ENCODE data around the gene KDM2A. TPM values are rescaled to one million over a fixed set of nuclear protein-coding genes. Genes with fewer than 3 reads are reported as not detected.
A peak's percentile ranks its signal among the peaks of the same experiment; 100 is the strongest.

The KDM2A gene
- total and polyA plus RNA-seq, 2 experiments from 2014 or later, result 25.0 to 54.1 TPM

DNA sequence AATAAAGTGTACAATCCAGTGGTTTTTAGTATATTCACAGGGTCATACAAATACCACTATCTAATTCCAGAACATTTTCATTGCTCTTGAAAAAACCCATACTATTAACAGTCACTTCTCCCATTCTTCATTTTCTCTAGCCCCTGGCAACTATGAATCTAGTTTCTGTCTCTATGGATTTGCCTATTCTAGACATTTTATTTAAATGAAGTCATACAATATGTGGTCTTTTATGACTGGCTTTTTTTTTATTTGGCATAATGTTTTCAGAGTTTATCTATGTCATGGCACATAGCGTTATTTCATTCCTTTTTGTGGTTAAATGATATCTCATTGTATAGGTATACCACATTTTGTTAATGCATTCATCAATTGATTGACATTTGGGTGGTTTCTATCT is 59.4 kb downstream of the KDM2A start (continued):
- TF ChIP-seq, protein P1, sequence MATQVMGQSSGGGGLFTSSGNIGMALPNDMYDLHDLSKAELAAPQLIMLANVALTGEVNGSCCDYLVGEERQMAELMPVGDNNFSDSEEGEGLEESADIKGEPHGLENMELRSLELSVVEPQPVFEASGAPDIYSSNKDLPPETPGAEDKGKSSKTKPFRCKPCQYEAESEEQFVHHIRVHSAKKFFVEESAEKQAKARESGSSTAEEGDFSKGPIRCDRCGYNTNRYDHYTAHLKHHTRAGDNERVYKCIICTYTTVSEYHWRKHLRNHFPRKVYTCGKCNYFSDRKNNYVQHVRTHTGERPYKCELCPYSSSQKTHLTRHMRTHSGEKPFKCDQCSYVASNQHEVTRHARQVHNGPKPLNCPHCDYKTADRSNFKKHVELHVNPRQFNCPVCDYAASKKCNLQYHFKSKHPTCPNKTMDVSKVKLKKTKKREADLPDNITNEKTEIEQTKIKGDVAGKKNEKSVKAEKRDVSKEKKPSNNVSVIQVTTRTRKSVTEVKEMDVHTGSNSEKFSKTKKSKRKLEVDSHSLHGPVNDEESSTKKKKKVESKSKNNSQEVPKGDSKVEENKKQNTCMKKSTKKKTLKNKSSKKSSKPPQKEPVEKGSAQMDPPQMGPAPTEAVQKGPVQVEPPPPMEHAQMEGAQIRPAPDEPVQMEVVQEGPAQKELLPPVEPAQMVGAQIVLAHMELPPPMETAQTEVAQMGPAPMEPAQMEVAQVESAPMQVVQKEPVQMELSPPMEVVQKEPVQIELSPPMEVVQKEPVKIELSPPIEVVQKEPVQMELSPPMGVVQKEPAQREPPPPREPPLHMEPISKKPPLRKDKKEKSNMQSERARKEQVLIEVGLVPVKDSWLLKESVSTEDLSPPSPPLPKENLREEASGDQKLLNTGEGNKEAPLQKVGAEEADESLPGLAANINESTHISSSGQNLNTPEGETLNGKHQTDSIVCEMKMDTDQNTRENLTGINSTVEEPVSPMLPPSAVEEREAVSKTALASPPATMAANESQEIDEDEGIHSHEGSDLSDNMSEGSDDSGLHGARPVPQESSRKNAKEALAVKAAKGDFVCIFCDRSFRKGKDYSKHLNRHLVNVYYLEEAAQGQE (IDR thresholded peaks at IDR 0.05; ENCODE audit: unreplicated experiment), result no peak
- no peak for TF ChIP-seq CREB1 (CRISPR knock-in tag; IDR thresholded peaks at IDR 0.05; ENCODE audit: low read depth)
- TF ChIP-seq STAT1 (IDR thresholded peaks at IDR 0.05; ENCODE audit: unreplicated experiment), result no peak

DNA sequence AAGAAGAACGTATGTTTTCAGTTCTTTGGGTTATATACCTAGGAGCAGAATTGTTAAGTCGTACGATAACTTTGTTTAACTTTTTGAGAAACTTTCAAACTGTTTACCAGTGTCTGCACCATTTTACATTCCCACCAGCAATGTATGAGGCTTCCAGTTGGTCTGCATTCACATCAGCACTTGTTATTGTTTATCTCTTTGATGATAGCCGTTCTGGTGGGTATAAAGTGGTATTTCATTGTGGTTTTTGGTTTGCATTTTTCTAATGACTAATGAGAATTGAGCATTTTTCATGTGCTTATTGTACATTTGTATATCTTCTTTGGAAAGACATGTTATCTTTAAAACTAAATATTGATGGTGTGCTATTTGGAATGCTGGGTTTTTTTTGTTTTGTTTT is 59.8 kb downstream of the KDM2A start:
- peak overlapping the region; percentile 48 for H3K27ac Mint-ChIP-seq
- Histone ChIP-seq H3K27ac (ENCODE audit: low read depth) (no peak overlapping the region), H3K79me2 (replicated peaks; ENCODE audit: insufficient read depth) (peaks cover 56% of the 10 kb centered on the region), H3K36me3 (ENCODE audit: insufficient read depth) (peaks cover 16% of the 10 kb centered on the region), H4K20me1 (replicated peaks; ENCODE audit: insufficient read depth) (peaks cover 22% of the 10 kb centered on the region; the same call in 1 of the 2 replicates), H3K4me3 (no peak overlapping the region), H3F3A (replicated peaks; ENCODE audit: low read depth) (no peaks in the 10 kb centered on the region), H3K27me3 (ENCODE audit: insufficient read depth) (no peaks in the 10 kb centered on the region), H3K4me2 (no peak overlapping the region), H2AFZ (no peak overlapping the region), H3K4me1 (ENCODE audit: insufficient read depth) (no peaks in the 10 kb centered on the region), H3K9me2 (ENCODE audit: insufficient read depth) (no peaks in the 10 kb centered on the region)
- no peaks in the 10 kb centered on the region for H3K27me3 Mint-ChIP-seq (ENCODE audit: insufficient read depth, low read depth, poor library complexity)
- no peaks in the 10 kb centered on the region for H3K4me1 Mint-ChIP-seq
- no peak overlapping the region for H3K4me3 Mint-ChIP-seq
- H3K9me3 Mint-ChIP-seq, result no peaks in the 10 kb centered on the region
- H3K36me3 Mint-ChIP-seq (ENCODE audit: low read depth), result peaks cover 26% of the 10 kb centered on the region
- TF ChIP-seq EZH2phosphoT487 (IDR thresholded peaks at IDR 0.05; ENCODE audit: unreplicated experiment) (no peak), ZNF114 (CRISPR knock-in tag; IDR thresholded peaks at IDR 0.05) (no peak), JUNB (IDR thresholded peaks at IDR 0.05; ENCODE audit: unreplicated experiment) (no peak), NANOG (IDR thresholded peaks at IDR 0.05; ENCODE audit: borderline replicate concordance) (no peak)
- TF ChIP-seq, protein P2, sequence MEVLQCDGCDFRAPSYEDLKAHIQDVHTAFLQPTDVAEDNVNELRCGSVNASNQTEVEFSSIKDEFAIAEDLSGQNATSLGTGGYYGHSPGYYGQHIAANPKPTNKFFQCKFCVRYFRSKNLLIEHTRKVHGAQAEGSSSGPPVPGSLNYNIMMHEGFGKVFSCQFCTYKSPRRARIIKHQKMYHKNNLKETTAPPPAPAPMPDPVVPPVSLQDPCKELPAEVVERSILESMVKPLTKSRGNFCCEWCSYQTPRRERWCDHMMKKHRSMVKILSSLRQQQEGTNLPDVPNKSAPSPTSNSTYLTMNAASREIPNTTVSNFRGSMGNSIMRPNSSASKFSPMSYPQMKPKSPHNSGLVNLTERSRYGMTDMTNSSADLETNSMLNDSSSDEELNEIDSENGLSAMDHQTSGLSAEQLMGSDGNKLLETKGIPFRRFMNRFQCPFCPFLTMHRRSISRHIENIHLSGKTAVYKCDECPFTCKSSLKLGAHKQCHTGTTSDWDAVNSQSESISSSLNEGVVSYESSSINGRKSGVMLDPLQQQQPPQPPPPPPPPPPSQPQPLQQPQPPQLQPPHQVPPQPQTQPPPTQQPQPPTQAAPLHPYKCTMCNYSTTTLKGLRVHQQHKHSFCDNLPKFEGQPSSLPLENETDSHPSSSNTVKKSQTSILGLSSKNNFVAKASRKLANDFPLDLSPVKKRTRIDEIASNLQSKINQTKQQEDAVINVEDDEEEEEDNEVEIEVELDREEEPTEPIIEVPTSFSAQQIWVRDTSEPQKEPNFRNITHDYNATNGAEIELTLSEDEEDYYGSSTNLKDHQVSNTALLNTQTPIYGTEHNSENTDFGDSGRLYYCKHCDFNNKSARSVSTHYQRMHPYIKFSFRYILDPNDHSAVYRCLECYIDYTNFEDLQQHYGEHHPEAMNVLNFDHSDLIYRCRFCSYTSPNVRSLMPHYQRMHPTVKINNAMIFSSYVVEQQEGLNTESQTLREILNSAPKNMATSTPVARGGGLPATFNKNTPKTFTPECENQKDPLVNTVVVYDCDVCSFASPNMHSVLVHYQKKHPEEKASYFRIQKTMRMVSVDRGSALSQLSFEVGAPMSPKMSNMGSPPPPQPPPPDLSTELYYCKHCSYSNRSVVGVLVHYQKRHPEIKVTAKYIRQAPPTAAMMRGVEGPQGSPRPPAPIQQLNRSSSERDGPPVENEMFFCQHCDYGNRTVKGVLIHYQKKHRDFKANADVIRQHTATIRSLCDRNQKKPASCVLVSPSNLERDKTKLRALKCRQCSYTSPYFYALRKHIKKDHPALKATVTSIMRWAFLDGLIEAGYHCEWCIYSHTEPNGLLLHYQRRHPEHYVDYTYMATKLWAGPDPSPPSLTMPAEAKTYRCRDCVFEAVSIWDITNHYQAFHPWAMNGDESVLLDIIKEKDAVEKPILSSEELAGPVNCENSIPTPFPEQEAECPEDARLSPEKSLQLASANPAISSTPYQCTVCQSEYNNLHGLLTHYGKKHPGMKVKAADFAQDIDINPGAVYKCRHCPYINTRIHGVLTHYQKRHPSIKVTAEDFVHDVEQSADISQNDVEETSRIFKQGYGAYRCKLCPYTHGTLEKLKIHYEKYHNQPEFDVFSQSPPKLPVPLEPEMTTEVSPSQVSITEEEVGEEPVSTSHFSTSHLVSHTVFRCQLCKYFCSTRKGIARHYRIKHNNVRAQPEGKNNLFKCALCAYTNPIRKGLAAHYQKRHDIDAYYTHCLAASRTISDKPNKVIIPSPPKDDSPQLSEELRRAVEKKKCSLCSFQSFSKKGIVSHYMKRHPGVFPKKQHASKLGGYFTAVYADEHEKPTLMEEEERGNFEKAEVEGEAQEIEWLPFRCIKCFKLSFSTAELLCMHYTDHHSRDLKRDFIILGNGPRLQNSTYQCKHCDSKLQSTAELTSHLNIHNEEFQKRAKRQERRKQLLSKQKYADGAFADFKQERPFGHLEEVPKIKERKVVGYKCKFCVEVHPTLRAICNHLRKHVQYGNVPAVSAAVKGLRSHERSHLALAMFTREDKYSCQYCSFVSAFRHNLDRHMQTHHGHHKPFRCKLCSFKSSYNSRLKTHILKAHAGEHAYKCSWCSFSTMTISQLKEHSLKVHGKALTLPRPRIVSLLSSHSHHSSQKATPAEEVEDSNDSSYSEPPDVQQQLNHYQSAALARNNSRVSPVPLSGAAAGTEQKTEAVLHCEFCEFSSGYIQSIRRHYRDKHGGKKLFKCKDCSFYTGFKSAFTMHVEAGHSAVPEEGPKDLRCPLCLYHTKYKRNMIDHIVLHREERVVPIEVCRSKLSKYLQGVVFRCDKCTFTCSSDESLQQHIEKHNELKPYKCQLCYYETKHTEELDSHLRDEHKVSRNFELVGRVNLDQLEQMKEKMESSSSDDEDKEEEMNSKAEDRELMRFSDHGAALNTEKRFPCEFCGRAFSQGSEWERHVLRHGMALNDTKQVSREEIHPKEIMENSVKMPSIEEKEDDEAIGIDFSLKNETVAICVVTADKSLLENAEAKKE (CRISPR knock-in tag; IDR thresholded peaks at IDR 0.05), result no peak
- TF ChIP-seq, protein P3, sequence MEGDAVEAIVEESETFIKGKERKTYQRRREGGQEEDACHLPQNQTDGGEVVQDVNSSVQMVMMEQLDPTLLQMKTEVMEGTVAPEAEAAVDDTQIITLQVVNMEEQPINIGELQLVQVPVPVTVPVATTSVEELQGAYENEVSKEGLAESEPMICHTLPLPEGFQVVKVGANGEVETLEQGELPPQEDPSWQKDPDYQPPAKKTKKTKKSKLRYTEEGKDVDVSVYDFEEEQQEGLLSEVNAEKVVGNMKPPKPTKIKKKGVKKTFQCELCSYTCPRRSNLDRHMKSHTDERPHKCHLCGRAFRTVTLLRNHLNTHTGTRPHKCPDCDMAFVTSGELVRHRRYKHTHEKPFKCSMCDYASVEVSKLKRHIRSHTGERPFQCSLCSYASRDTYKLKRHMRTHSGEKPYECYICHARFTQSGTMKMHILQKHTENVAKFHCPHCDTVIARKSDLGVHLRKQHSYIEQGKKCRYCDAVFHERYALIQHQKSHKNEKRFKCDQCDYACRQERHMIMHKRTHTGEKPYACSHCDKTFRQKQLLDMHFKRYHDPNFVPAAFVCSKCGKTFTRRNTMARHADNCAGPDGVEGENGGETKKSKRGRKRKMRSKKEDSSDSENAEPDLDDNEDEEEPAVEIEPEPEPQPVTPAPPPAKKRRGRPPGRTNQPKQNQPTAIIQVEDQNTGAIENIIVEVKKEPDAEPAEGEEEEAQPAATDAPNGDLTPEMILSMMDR (conservative IDR thresholded peaks at IDR 0.05; ENCODE audit: low read depth in 2 of 2), result no peak
- TF ChIP-seq, protein P4, sequence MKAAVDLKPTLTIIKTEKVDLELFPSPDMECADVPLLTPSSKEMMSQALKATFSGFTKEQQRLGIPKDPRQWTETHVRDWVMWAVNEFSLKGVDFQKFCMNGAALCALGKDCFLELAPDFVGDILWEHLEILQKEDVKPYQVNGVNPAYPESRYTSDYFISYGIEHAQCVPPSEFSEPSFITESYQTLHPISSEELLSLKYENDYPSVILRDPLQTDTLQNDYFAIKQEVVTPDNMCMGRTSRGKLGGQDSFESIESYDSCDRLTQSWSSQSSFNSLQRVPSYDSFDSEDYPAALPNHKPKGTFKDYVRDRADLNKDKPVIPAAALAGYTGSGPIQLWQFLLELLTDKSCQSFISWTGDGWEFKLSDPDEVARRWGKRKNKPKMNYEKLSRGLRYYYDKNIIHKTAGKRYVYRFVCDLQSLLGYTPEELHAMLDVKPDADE (IDR thresholded peaks at IDR 0.05), result no peak
- DNase-seq (ENCODE audit: low spot score) (no peak), ATAC-seq (no peak)

All from GM23338 (cell line).